NCI-H2227 treated with DMSO at 0.1 percent for 48 hours (cell line): ENCODE results near the gene PPDPF.
"Not testable (repeated sequence)": the region's sequence is repeated elsewhere in the genome, so short reads cannot be mapped to it uniquely, and the experiment has no call there.

Experiments used
- DNase-seq: peaks from one replicate; lab custom pipeline; 2025; lab: John Stamatoyannopoulos, UW

PPDPF gene

GRCh38 chr20:63500902-63501817 is 19.4 kb upstream of the PPDPF start:
- DNase-seq = no peak

- DNase-seq = peak; percentile 49
Measured at GRCh38 chr20:63501818-63502670, 18.5 kb upstream of the PPDPF start.

GRCh38 chr20:63502671-63503172 is 17.8 kb upstream of the PPDPF start:
- DNase-seq = no peak

GRCh38 chr20:63503524-63503923 is 17.0 kb upstream of the PPDPF start:
- DNase-seq = no peak

- DNase-seq = no peak
Measured at GRCh38 chr20:63504642-63505041, 15.9 kb upstream of the PPDPF start.

GRCh38 chr20:63505281-63505680 is 15.3 kb upstream of the PPDPF start:
- no peak for DNase-seq

GRCh38 chr20:63505723-63506122 is 14.8 kb upstream of the PPDPF start:
- no peak for DNase-seq

GRCh38 chr20:63507083-63507743 is 13.4 kb upstream of the PPDPF start:
- DNase-seq = no peak

- DNase-seq = no peak
Measured at GRCh38 chr20:63508072-63508768, 12.3 kb upstream of the PPDPF start.

GRCh38 chr20:63509088-63509564 is 11.4 kb upstream of the PPDPF start:
- no peak for DNase-seq

- DNase-seq = no peak
Measured at GRCh38 chr20:63513207-63513606, 7.4 kb upstream of the PPDPF start.

- DNase-seq = not testable (repeated sequence)
Measured at GRCh38 chr20:63514520-63514919, 6.0 kb upstream of the PPDPF start.

GRCh38 chr20:63517376-63518309 is 2.9 kb upstream of the PPDPF start:
- DNase-seq = no peak

- DNase-seq = no peak
Measured at GRCh38 chr20:63518351-63518861, 2.2 kb upstream of the PPDPF start.

- no peak for DNase-seq
Measured at GRCh38 chr20:63518946-63519667, 1.5 kb upstream of the PPDPF start.

- DNase-seq = peak; percentile 75
Measured at GRCh38 chr20:63519668-63520503, 679 bp upstream of the PPDPF start.

- DNase-seq = no peak
Measured at GRCh38 chr20:63520934-63521601, 503 bp downstream of the PPDPF start.

GRCh38 chr20:63521602-63522001 is 1.0 kb downstream of the PPDPF start:
- no peak for DNase-seq
